B cell (primary cell): ENCODE results near the gene FANCM. TPM values are rescaled to one million over a fixed set of nuclear protein-coding genes. Genes with fewer than 3 reads are reported as not detected.

Source experiments
- ATAC-seq: fragments of 200-7000 bp; cut with Tn5 transposase; one replicate; pipeline ENCODE4 v1.10.0; 2021; ENCODE audit warnings: low read depth, mild to moderate bottlenecking, moderate number of reproducible peaks, moderate library complexity
- CTCF ChIA-PET: fragments of 350-600 bp; sonication (Branson Sonifier 250); formaldehyde crosslinking; loops from one replicate; lab custom pipeline; 2021; ENCODE audit warnings: antibody characterized with exemption, inconsistent platforms; lab: Charles Lee
- POLR2A ChIA-PET: fragments of 350-600 bp; sonication (Branson Sonifier 250); formaldehyde crosslinking; loops from one replicate; lab custom pipeline; 2021; ENCODE audit warnings: antibody characterized with exemption; lab: Charles Lee
- DNase-seq: peaks from one replicate; pipeline ENCODE4 v3.0.0; 2013
- H2AFZ ChIP-seq: 2 replicates; pipeline ENCODE4 v1.6.1; 2012; ENCODE audit warnings: mild to moderate bottlenecking, low read depth, low read length; ENCODE audit not compliant: insufficient read depth, poor library complexity, severe bottlenecking
- H3K27ac ChIP-seq, 2 donors: 1 replicate in 1 of 2; 2 replicates in 1 of 2; pipeline ENCODE4 v1.5.1; 2012 to 2013; ENCODE audit warnings: low read length in 2 of 2, mild to moderate bottlenecking in 2 of 2, moderate library complexity in 1 of 2
- H3K27me3 ChIP-seq, 4 experiments: fragments of 200-600 bp in 1 of 4; sonication (generic) in 1 of 4; replicated peaks in 1 of 4; 1 replicate in 2 of 4; 2 replicates in 2 of 4; pipeline versions ENCODE4 v1.6.1 to v1.7.0; 2013 to 2016; ENCODE audit warnings: low read length in 3 of 4, mild to moderate bottlenecking in 2 of 4, mixed read lengths in 1 of 4, moderate library complexity in 1 of 4; ENCODE audit not compliant: insufficient read depth in 4 of 4, control insufficient read depth in 3 of 4; ENCODE audit errors: control extremely low read depth in 1 of 4
- H3K36me3 ChIP-seq, 2 experiments: replicated peaks in 1 of 2; 1 replicate in 1 of 2; 2 replicates in 1 of 2; pipeline versions ENCODE4 v1.6.1 to v1.7.1; 2013; ENCODE audit warnings: low read length in 1 of 2; ENCODE audit not compliant: insufficient read depth in 2 of 2, control insufficient read depth in 1 of 2; ENCODE audit errors: control extremely low read depth in 1 of 2, extremely low read depth in 1 of 2
- H3K4me1 ChIP-seq, 2 donors: fragments of 200-600 bp in 1 of 2; sonication (generic) in 1 of 2; 1 replicate in 1 of 2; 2 replicates in 1 of 2; pipeline versions ENCODE4 v1.5.1 to v1.6.1; 2013 to 2017; ENCODE audit warnings: low read length in 2 of 2; ENCODE audit not compliant: control insufficient read depth in 2 of 2, insufficient read depth in 2 of 2
- H3K4me2 ChIP-seq: replicated peaks from 2 replicates; pipeline ENCODE3; 2012; ENCODE audit warnings: mild to moderate bottlenecking, low read depth, low read length; ENCODE audit not compliant: poor library complexity, severe bottlenecking
- H3K4me3 ChIP-seq, 5 experiments: fragments of 200-600 bp in 1 of 5; sonication (generic) in 1 of 5; 1 replicate in 3 of 5; 2 replicates in 2 of 5; pipeline versions ENCODE4 v1.5.1 to v1.7.0; 2011 to 2016; ENCODE audit warnings: low read length in 4 of 5, mild to moderate bottlenecking in 4 of 5, low read depth in 2 of 5, control low read depth in 1 of 5, moderate library complexity in 1 of 5; ENCODE audit not compliant: insufficient read depth in 1 of 5; ENCODE audit errors: control extremely low read depth in 1 of 5, extremely low read depth in 1 of 5
- H3K79me2 ChIP-seq: fragments of 200-600 bp; sonication (generic); one replicate; pipeline ENCODE4 v1.6.0; 2016; ENCODE audit warnings: low read length; ENCODE audit not compliant: control insufficient read depth, insufficient read depth
- H3K9ac ChIP-seq: fragments of 200-600 bp; sonication (generic); 2 replicates; pipeline ENCODE4 v1.6.1; 2017; ENCODE audit warnings: mild to moderate bottlenecking, low read length, moderate library complexity
- H3K9me3 ChIP-seq, 3 donors: one replicate each; pipeline versions ENCODE4 v1.6.1 to v1.7.1; 2013; ENCODE audit warnings: low read length in 2 of 3; ENCODE audit not compliant: control insufficient read depth in 2 of 3, insufficient read depth in 1 of 3; ENCODE audit errors: control extremely low read depth in 1 of 3
- H4K20me1 ChIP-seq: 2 replicates; pipeline ENCODE4 v1.6.0; 2012; ENCODE audit warnings: mild to moderate bottlenecking, low read length; ENCODE audit not compliant: insufficient read depth, control insufficient read depth, poor library complexity, severe bottlenecking
- H3K27ac Mint-ChIP-seq: one replicate; pipeline ENCODE4 v1.8.0; 2021; ENCODE audit warnings: mixed read lengths
- H3K27me3 Mint-ChIP-seq: one replicate; pipeline ENCODE4 v1.8.0; 2021; ENCODE audit warnings: mixed read lengths
- H3K4me1 Mint-ChIP-seq: one replicate; pipeline ENCODE4 v1.8.0; 2021; ENCODE audit warnings: mixed read lengths
- H3K4me3 Mint-ChIP-seq: one replicate; pipeline ENCODE4 v1.8.0; 2021; ENCODE audit warnings: mixed read lengths
- H3K9me3 Mint-ChIP-seq: one replicate; pipeline ENCODE4 v1.8.0; 2022; ENCODE audit warnings: mixed read lengths; ENCODE audit not compliant: insufficient read depth
- EZH2 ChIP-seq: IDR thresholded peaks from 2 replicates; pipeline ENCODE4 v1.6.1; 2012; ENCODE audit warnings: borderline replicate concordance, low read depth, mild to moderate bottlenecking, moderate library complexity, low read length; ENCODE audit not compliant: insufficient read depth, poor library complexity, severe bottlenecking
- WGBS: methylation state at CpG from one replicate; pipeline ENCODE4 v1.1.5; 2013; ENCODE audit warnings: missing lambda C conversion rate; ENCODE audit not compliant: insufficient coverage; 5-methylcytosine and 5-hydroxymethylcytosine counted together
- intact Hi-C: fragments of 100-400 bp; cut with micrococcal nuclease; formaldehyde crosslinking; loops from one replicate; pipeline ENCODE4 v1.10.0; 2022
- polyA plus RNA-seq: library from polyadenylated mRNA; depleted of rRNA; stranded (reverse); fragments of >200 nt; gene quantifications from 2 replicates; pipeline ENCODE4 v1.2.3, GENCODE V29; 2012
- total RNA-seq, 2 donors: library from RNA; stranded (reverse); fragments of 120-200 nt in 1 of 2; gene quantifications; 1 replicate in 1 of 2; 2 replicates in 1 of 2; pipeline versions ENCODE4 v1.2.3 to v1.2.4, GENCODE V29; 2013 to 2022
- TF ChIP-seq, protein P1 (sequence below): fragments of 200-600 bp; IDR thresholded peaks from one replicate; pipeline ENCODE4 v1.8.0; 2022; ENCODE audit warnings: antibody characterized with exemption, mild to moderate bottlenecking

Gene FANCM
- total and polyA plus RNA-seq, 2 donors (not counting 1 experiment from before 2014, with no cell fraction given) = 3.0 to 15.5 TPM

DNA sequence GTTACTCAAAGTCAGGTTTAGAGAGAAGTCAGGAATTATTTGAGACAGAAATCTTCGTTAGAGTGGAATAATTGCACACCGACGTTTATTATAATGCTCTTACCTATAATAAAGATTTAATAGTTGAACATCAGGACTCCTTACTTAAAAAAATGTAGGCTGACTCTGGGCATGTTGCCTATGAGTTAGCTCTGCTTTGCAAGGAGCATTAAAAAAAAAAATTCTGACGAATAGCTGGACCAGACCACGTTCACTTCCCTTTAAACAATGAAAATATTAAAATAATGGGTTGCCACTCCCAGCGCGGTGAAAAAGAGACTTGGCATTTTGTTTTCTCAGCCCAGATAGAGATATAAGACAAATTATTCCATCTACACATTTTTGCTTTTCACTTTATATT is 574 bp upstream of the FANCM start:
- Histone ChIP-seq H3K79me2 (peaks cover 60% of the 10 kb centered on the region), H3K4me1 (peaks cover 23 to 27% of the 10 kb centered on the region in 2 donors), H3K9me3 (no peaks in the 10 kb centered on the region), H2AFZ (peak overlapping the region; percentile 99), H3K4me3 (peak overlapping the region; percentile 79 to 99 (median 90)), H3K27me3 (no peaks in the 10 kb centered on the region), H4K20me1 (no peaks in the 10 kb centered on the region), H3K4me2 (peak overlapping the region; percentile 93), H3K27ac (peak overlapping the region; percentile 85 to 91), H3K36me3 (no peaks in the 10 kb centered on the region), H3K9ac (peak overlapping the region; percentile 97)
- ChIA-PET POLR2A (interaction anchor here (1.6 to 3.0 kb wide), 2 partner anchors 118 to 173 kb away, joined by 8 to 15 read pairs; partner anchors contain the start of genes KLHL28, MIS18BP1 and TOGARAM1), CTCF (interaction anchor here (0.8 to 1.9 kb wide), 6 partner anchors 50 to 173 kb away, joined by 3 to 8 read pairs (median 4); partner anchors contain the start of genes KLHL28, MIS18BP1 and TOGARAM1)
- intact Hi-C loops = loop anchor here (5.0 kb wide), 1 partner anchor 132 kb away; no protein-coding TSS in a partner anchor
- Mint-ChIP-seq H3K9me3 (no peaks in the 10 kb centered on the region), H3K4me1 (peaks cover 39% of the 10 kb centered on the region), H3K27ac (peak overlapping the region; percentile 99), H3K27me3 (no peaks in the 10 kb centered on the region), H3K4me3 (peak overlapping the region; percentile 94)
- TF ChIP-seq, protein P1, sequence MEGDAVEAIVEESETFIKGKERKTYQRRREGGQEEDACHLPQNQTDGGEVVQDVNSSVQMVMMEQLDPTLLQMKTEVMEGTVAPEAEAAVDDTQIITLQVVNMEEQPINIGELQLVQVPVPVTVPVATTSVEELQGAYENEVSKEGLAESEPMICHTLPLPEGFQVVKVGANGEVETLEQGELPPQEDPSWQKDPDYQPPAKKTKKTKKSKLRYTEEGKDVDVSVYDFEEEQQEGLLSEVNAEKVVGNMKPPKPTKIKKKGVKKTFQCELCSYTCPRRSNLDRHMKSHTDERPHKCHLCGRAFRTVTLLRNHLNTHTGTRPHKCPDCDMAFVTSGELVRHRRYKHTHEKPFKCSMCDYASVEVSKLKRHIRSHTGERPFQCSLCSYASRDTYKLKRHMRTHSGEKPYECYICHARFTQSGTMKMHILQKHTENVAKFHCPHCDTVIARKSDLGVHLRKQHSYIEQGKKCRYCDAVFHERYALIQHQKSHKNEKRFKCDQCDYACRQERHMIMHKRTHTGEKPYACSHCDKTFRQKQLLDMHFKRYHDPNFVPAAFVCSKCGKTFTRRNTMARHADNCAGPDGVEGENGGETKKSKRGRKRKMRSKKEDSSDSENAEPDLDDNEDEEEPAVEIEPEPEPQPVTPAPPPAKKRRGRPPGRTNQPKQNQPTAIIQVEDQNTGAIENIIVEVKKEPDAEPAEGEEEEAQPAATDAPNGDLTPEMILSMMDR = no peak
- TF ChIP-seq EZH2 = no peak
- no peak for ATAC-seq
- WGBS = 0% methylated on average over 1 of the region's 7 CpGs
- DNase-seq = no peak

DNA sequence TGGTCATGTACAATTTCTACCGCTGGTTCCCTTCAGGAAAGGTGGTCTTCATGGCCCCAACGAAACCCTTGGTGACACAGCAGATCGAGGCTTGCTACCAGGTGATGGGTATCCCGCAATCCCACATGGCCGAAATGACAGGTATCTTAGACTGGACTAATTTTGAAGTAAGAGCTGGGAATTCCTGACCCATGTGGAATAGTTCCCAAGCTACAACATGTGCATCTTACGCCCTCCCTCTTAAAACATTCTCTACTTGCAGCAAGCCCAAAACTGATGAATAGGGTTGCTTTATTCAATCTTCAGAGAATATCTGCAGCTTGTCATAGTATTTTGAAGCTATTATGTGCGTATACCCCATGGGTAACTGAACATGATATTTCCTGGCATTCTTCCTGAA is 669 bp downstream of the FANCM start:
- peak overlapping the region; percentile 97 for H3K9ac ChIP-seq
- intact Hi-C loops = loop anchor here (5.0 kb wide), 1 partner anchor 131 kb away; no protein-coding TSS in a partner anchor
- peaks cover 41% of the 10 kb centered on the region for H3K4me1 Mint-ChIP-seq
- no peaks in the 10 kb centered on the region for H4K20me1 ChIP-seq
- ATAC-seq = no peak
- H3K36me3 ChIP-seq = no peaks in the 10 kb centered on the region
- peak overlapping the region; percentile 99 for H3K27ac Mint-ChIP-seq
- no peaks in the 10 kb centered on the region for H3K9me3 Mint-ChIP-seq
- ChIA-PET CTCF (interaction anchor here (1.0 to 1.6 kb wide), 2 partner anchors 116 to 132 kb away, joined by 3 read pairs; no protein-coding TSS in a partner anchor), POLR2A (interaction anchor here (3.0 kb wide), 1 partner anchor 174 kb away, joined by 15 read pairs; the partner anchor contains the start of genes KLHL28 and TOGARAM1)
- DNase-seq = no peak
- H3K27me3 Mint-ChIP-seq = no peaks in the 10 kb centered on the region
- WGBS = 0% methylated on average over 5 of the region's 7 CpGs
- H3K4me2 ChIP-seq = peak overlapping the region; percentile 93
- TF ChIP-seq, protein P1 = no peak
- no peak for TF ChIP-seq EZH2
- no peaks in the 10 kb centered on the region for H3K27me3 ChIP-seq
- peaks cover 23 to 27% of the 10 kb centered on the region in 2 donors for H3K4me1 ChIP-seq
- H3K79me2 ChIP-seq = peaks cover 66% of the 10 kb centered on the region
- H3K4me3 ChIP-seq = peak overlapping the region; percentile 79 to 99 (median 90)
- peak overlapping the region; percentile 99 for H2AFZ ChIP-seq
- H3K4me3 Mint-ChIP-seq = peak overlapping the region; percentile 94
- H3K27ac ChIP-seq = peak overlapping the region in 1 of 2 donors; percentile 85
- no peaks in the 10 kb centered on the region for H3K9me3 ChIP-seq
